NCI-H2029 treated with DMSO at 0.1 percent for 48 hours (cell line): ENCODE results near the gene ENPEP.
"Not testable (repeated sequence)": the region's sequence is repeated elsewhere in the genome, so short reads cannot be mapped to it uniquely, and the experiment has no call there.

ENCODE experiments used
- DNase-seq: peaks from one replicate; lab custom pipeline; 2025; lab: John Stamatoyannopoulos, UW

ENPEP gene, protein sequence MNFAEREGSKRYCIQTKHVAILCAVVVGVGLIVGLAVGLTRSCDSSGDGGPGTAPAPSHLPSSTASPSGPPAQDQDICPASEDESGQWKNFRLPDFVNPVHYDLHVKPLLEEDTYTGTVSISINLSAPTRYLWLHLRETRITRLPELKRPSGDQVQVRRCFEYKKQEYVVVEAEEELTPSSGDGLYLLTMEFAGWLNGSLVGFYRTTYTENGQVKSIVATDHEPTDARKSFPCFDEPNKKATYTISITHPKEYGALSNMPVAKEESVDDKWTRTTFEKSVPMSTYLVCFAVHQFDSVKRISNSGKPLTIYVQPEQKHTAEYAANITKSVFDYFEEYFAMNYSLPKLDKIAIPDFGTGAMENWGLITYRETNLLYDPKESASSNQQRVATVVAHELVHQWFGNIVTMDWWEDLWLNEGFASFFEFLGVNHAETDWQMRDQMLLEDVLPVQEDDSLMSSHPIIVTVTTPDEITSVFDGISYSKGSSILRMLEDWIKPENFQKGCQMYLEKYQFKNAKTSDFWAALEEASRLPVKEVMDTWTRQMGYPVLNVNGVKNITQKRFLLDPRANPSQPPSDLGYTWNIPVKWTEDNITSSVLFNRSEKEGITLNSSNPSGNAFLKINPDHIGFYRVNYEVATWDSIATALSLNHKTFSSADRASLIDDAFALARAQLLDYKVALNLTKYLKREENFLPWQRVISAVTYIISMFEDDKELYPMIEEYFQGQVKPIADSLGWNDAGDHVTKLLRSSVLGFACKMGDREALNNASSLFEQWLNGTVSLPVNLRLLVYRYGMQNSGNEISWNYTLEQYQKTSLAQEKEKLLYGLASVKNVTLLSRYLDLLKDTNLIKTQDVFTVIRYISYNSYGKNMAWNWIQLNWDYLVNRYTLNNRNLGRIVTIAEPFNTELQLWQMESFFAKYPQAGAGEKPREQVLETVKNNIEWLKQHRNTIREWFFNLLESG

DNA sequence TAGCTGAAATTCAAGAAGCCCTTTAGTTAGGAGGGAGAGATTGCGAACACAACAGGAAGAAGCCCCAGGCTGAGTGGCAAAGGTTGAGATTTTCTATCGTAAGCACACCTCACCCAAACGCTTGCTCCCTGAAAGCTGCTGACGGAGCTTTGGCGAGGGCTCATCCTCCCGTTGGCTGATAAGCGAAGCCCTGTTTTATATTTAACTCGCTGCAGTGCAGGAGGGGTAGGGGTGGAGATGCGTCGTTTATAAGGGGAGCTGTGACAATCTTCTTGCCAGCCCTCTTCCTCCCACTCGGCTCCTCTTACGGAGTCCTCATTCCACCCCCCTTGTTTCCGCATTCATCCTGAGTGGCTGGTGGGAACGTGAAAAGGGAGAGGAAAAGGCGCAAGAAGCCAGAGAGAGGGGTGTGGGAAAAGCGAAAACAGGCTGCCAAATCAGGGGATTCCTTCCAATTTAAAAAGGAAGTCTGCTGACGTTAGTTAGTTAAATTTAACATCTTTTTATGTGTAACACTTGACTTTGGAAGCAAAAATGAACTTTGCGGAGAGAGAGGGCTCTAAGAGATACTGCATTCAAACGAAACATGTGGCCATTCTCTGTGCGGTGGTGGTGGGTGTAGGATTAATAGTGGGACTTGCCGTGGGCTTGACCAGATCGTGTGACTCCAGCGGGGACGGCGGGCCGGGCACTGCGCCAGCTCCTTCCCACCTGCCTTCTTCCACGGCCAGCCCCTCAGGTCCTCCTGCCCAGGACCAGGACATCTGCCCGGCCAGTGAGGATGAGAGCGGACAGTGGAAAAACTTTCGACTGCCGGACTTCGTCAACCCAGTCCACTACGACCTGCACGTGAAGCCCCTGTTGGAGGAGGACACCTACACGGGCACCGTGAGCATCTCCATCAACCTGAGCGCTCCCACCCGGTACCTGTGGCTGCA lies at the start of gene ENPEP:
TSS of gene ENPEP (plus strand) at position 275 of the 938 bp plus-strand sequence. CDS start at position 535, 260 bp downstream.
- DNase-seq, result no peak

GRCh38 chr4:110431805-110432204 lies 44.1 kb upstream of the ENPEP start:
- not testable (repeated sequence) for DNase-seq

- DNase-seq, result not testable (repeated sequence)
Measured at GRCh38 chr4:110437292-110437691, 38.7 kb upstream of the ENPEP start.

DNA sequence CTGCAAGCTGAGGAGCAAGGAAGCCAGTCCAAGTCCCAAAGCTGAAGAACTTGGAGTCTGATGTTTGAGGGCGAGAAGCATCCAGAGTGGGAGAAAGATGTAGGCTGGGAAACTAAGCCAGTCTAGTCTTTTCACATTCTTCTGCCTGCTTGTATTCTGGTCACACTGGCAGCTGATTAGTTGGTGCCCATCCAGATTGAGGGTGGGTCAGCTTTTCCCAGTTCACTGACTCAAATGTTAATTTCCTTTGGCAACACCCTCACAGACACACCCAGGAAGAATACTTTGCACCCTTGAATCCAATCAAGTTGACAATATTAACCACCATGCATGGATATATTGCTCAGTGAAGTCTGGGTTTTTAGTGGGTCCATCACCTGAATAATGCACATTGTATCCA lies 36.7 kb upstream of the ENPEP start:
- not testable (repeated sequence) for DNase-seq

GRCh38 chr4:110442309-110442708 lies 33.6 kb upstream of the ENPEP start:
- no peak for DNase-seq

DNA sequence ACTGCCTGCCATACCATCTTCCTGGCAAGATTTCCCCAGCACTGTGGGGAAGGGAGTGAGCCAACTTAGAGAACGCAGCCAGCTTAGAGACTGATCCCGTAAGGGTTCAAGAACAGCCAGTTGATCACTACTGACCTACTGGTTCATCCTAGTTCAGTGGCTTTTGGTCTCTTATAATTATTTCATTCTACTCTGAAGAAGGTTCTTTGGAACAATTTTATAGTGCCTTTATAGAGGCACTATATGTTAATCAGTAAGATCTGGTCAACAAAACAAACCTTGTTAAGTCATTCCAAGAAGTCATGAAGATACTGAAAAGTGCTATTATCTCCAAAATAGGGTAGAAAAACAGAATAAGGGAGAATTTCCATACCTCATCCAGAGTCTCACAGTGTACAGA lies 33.2 kb upstream of the ENPEP start:
- DNase-seq, result no peak

GRCh38 chr4:110449947-110450346 lies 26.0 kb upstream of the ENPEP start:
- DNase-seq, result no peak

- no peak for DNase-seq
Measured at GRCh38 chr4:110452546-110452945, 23.4 kb upstream of the ENPEP start.

DNA sequence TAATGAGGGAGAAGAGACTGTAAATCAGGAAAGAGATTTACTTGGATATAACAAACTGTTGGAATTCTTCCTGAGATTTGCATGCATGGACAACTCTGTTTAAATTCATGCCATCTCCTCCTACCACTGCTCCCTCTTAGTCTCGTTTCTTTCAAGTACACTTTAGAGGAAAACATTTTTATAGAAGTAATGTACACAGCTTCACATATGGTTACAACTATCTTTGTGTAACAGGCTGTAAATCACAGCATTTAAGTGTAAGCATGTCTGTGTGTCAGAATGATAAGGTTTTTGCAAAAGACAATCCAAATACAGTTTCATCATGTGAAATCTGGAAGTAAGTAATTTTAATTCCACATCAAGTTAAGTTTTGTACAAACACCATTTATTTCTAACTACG lies 21.5 kb upstream of the ENPEP start:
- DNase-seq, result no peak

DNA sequence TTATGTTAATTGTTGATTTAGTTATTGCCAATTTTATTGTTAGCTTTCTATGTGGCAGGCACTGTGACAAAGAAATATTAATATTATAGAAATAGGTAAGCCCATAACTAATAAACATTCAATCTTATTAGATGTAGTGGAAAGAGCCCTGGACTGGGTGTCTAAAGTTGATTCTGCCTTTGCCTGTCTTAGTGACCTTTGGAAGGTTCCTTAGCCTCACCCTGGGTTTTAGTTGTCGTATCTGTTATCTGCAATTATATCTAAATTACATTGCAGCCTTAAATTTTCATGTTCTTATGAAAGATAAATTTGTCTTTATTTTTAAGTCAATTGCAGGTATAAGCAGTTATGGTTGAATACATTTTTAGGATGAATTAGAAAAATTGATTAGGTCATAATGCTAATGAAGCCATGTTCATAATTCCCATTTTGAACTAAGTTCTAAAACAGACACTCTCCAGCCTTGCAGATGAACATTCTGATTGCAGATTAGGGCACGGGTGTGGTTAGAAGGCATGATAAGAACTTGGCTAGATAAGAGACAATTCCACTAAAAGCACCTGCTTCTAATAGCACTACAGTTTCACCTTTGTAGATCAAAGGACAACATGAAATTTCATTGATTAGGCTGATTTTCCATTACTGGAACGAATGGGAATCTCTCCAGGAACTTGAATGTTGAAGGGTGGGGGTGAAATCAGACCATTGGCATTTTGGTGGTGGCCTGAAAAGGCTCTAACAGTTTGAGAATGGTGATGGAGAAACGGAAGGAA lies 17.3 kb upstream of the ENPEP start:
- DNase-seq, result no peak

DNA sequence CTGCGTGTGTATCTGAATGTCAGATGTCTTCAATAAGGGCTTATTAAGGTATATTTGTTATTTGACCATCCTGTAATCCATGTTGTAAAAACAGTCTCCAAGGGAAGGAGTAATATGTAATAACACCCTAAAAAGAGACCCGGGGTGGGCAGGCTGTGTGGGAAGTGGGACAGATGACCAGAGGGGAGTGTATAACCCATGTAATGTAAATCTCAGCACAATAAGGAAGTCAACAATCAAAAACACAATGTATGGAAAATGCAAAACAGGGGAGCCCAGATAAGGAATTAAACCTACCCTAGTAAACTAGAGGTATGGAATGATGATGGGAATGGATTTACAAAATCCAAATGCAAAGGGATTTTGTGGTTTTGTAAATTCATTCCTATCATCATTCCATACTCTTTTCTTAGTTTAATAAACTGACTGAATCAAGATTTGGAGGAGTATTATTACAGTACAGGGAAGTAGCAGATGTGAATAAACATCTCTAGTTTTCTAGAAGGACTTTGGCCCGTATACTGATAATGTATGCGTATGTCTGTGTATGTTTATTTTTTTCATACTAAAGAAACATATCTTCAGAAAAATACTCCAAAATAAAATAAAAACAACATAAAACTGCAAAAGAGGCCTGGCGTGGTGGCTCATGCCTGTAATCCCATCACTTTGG lies 15.7 kb upstream of the ENPEP start:
- no peak for DNase-seq

DNA sequence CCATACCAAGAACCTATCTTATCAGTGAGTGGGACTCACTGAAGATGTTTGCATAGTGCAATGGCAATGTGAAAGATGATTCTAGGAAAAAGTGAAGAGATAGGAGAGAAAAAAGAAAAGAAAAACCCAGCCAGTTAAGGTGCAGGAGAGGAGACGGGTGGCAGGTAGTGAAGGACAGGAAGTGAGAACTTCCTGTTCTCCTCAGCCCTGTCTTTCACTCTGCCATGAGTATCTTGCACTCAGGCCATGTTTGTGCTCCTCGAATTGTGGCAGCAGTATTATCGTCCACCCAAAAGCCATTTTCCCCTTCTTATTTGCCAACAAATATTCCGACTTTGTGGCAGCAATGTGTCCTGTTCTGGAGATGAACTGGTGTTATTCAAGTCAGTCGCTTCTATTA lies 8.6 kb upstream of the ENPEP start:
- no peak for DNase-seq

DNA sequence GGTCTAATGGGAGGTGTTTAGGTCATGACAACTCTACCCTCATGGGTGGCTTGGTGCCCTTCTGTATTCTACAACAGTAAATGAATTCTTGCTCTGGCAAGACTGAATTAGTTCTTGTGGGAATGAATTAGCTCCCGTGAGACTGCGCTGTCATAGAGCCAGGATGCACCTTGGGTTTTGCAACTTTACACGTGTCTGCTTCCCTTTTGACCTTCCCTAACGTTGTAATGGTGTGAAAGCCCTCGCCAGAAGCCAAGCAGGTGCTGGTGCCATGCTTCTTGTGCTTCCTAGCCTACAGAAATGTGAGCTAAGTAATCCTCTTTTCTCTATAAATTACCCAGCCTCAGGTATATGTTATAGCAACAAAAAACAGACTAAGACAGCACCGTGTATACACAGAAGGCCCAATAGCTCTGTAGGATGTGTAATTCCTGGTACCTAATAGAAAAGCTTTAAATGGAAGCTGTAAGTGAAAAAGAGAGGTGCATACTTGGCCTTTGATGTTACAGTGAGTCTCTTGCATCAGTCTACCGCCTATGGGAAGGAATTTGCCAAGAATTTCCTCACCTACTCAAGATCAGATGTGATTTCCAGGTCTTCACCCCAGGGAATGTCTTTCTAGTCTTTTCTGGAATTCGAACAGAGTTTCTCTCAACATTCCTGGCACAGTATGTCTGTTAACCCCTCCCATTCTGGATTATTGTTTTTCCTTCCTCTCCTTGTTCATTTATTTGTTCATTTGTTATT lies 3.2 kb upstream of the ENPEP start:
- no peak for DNase-seq

GRCh38 chr4:110474481-110474880 lies 1.5 kb upstream of the ENPEP start:
- DNase-seq, result no peak

DNA sequence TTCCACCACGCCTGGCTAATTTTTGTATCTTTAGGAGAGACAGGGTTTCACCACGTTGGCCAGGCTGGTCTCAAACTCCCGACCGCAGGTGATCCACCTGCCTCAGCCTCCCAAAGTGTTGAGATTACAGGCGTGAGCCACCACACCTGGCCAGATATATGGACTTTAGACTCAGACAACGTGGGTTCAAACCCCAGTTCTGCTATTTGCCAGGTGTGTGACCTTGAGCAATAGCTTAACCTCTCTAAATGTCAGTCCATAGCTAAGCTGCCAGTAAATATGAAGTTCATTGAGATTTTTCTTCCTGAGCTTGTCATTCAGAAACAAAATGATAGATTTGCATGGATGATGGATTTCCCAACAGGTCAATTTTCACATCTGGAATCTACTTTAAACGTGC lies 875 bp upstream of the ENPEP start:
- DNase-seq, result not testable (repeated sequence)

DNA sequence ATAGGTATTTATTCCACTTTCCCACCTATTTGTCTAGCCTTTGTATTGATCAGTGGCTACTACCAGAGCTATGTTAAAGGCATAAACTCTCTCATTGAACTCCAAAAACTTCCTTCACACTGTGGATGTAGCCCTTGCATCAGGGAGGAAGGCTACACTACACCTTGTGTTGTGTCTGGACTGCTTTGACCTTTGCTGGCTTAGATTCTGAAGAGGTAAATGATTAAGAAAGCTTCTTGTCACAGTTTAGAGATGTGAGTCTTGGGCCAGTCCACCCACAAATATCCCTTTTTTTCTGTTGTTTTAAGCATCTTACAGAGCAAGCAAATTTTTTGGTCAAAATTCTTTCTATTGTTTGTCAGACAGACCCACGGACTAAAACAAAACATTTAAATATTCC lies 1.9 kb downstream of the ENPEP start:
- no peak for DNase-seq

DNA sequence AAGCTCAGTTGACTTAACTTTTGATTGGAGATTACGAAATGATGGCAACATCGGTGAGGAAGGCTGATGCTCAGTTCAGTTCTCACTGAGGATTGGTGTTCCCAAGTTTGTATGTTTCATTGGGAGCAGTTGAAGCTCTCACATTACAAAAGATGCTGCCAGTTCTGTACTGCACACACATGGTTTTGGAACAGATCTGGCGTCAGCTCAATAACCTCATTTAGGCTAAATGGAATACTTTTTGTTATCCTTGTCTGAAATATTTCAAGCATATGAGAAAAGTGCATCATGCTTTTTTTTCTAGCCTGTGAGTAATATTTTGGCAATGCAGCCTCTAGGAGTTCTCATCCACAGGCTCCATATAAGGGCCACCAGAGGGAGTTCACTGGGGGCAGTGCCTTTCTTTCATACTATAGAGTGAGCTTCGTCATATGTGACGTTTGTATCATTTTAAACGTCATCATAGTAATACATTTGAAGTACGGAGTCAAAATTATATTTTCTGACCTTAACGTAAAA lies 4.1 kb downstream of the ENPEP start:
- no peak for DNase-seq

GRCh38 chr4:110480746-110481271 lies 4.9 kb downstream of the ENPEP start:
- no peak for DNase-seq

DNA sequence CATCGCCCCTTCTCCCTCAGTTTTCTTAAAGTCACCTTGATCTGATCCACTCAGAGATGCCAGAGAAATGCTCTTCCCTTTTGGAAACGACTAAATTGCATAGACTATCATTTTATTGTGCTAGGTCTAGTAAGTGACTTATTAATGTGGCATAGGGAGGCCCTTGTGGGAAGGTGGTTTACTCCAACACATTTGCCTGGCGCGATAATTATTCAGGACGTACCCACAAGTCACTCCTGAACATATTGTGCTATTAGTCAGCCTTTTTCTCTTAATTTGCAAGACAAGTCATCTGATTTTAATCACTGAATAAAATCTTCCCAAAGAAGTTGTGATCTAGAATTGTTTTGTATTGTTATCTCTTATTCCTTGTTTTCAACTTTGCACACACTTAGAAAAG lies 7.6 kb downstream of the ENPEP start:
- DNase-seq, result no peak
